GM19193 (cell line): ENCODE measurements around the gene STX4.

Experiments used
- POLR2A ChIP-seq: IDR thresholded peaks from 4 replicates; pipeline ENCODE4 v1.6.1; 2011; ENCODE audit not compliant: insufficient read depth, insufficient read length; ENCODE audit errors: extremely low read depth

Gene STX4

GRCh38 chr16:31080756-31081419, 47.5 kb downstream of the STX4 start:
- TF ChIP-seq POLR2A: no peak

GRCh38 chr16:31081428-31082351, 48.3 kb downstream of the STX4 start:
- TF ChIP-seq POLR2A: no peak

- TF ChIP-seq POLR2A: no peak
These were observed 49.1 kb downstream of the STX4 start for GRCh38 chr16:31082368-31083045.

DNA sequence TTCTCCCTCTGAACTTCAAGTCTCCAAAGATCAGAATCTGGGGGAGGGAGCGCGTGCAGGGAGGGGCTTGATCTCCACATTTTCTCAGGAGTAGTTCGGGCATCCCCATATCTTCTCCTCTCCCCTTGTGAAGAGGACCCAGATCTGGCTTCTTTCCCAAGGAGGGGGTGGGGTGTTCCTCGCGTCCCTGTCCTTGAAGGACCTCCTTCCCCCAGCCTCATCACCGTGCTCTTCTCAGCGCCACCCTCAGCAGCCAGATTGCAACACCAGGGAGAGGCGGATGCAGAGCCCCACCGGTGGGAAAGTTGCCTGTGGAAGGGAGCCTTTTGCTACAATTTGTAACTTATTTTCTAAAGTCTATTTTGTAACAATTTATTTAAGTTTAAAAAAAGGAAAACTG, 49.7 kb downstream of the STX4 start:
- no peak for TF ChIP-seq POLR2A

GRCh38 chr16:31083556-31083955, 50.2 kb downstream of the STX4 start:
- no peak for TF ChIP-seq POLR2A

- TF ChIP-seq POLR2A: no peak
These were observed 50.6 kb downstream of the STX4 start for GRCh38 chr16:31083981-31084380.

GRCh38 chr16:31084584-31085302, 51.4 kb downstream of the STX4 start:
- TF ChIP-seq POLR2A: no peak

- TF ChIP-seq POLR2A: no peak
These were observed 52.1 kb downstream of the STX4 start for GRCh38 chr16:31085411-31085810.

GRCh38 chr16:31085873-31086628, 52.7 kb downstream of the STX4 start:
- TF ChIP-seq POLR2A: no peak

- TF ChIP-seq POLR2A: no peak
These were observed 53.2 kb downstream of the STX4 start for GRCh38 chr16:31086629-31086906.

DNA sequence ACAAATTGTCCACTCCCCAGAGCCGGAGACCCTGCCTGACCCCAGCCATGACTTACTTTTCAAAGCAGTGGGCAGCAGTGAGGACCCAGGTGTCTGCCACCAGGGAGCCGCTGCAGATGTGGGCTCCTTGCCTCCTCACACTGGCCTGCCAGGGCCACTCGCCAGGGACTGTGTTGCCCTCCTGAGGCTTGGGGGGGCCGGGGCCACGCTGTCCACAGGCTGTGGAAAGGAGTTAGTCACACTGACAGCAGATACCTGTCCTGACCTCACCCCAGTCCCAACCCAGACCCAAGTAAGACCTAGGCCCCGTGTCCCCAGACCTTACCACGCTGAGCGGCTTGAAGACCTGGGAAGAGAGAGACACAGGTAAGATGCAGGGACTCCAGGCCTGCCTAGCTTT, 54.1 kb downstream of the STX4 start:
- TF ChIP-seq POLR2A: no peak

DNA sequence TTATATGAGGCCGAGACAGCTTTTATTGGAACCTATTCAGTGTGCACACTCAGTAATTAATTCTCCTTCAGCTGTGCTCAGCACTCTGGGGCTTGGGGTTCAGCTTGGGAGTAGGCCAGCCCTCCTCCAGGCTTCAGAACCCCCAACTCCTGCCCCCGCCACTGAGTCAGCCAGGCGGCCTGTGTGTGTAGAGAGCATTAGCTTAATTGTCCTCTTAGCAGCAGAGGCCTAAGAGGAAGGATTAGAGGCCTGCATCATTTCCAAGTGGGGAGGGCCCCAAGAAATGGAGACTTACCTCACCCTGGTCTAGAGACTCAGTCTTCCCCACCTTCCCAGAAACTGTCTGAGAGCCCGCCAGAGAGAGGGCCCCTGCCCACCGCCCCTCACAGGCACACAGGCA, 54.6 kb downstream of the STX4 start:
- TF ChIP-seq POLR2A: no peak

- no peak for TF ChIP-seq POLR2A
These were observed 55.3 kb downstream of the STX4 start, which contains the start of gene PRSS53 for GRCh38 chr16:31088459-31089183. PRSS53 (minus strand) TSS chr16:31088943; CDS start chr16:31088809, 134 bp downstream.

GRCh38 chr16:31089199-31089598, 55.8 kb downstream of the STX4 start:
- TF ChIP-seq POLR2A: no peak
